ENCODE results near the gene TTC36. TPM values are rescaled to one million over a fixed set of nuclear protein-coding genes. Genes with fewer than 3 reads are reported as not detected.
A peak's percentile ranks its signal among the peaks of the same experiment; 100 is the strongest.

TTC36 gene
- total RNA-seq, 1 experiment from 2014 or later: 2.7 TPM

GRCh38 chr11:118526688-118527087 is 586 bp upstream of the TTC36 start:
- TF ChIP-seq EZH2phosphoT487 (IDR thresholded peaks at IDR 0.05; ENCODE audit: borderline replicate concordance, low read length) (no peak), CTCF (conservative IDR thresholded peaks at IDR 0.05; ENCODE audit: low read depth, low read length) (no peak), EZH2 (IDR thresholded peaks at IDR 0.05; ENCODE audit: low read length, unreplicated experiment) (no peak)
- no peak for DNase-seq
- Histone ChIP-seq H3K27ac (ENCODE audit: low read length) (no peak overlapping the region), H4K20me1 (ENCODE audit: low read length) (no peaks in the 10 kb centered on the region), H3K36me3 (ENCODE audit: low read depth, low read length) (peaks cover 14% of the 10 kb centered on the region), H2AFZ (ENCODE audit: low read length) (no peak overlapping the region), H3K9me3 (ENCODE audit: low read length) (no peaks in the 10 kb centered on the region), H3K27me3 (ENCODE audit: low read length) (no peaks in the 10 kb centered on the region), H3K4me3 (ENCODE audit: low read length) (no peak overlapping the region), H3K4me2 (ENCODE audit: low read length) (no peak overlapping the region), H3K4me1 (ENCODE audit: insufficient read depth, low read length) (peaks cover 13% of the 10 kb centered on the region), H3F3A (ENCODE audit: low read length, unreplicated experiment) (no peaks in the 10 kb centered on the region), H3K79me2 (ENCODE audit: low read length) (peaks cover 15% of the 10 kb centered on the region; the same call in 1 of the 2 replicates), H3K9ac (ENCODE audit: low read length) (no peak overlapping the region), H3K9me2 (replicated peaks; ENCODE audit: low read length) (no peaks in the 10 kb centered on the region)
- no TSS peak for BruUV-seq (replicated peaks)
- ATAC-seq: no peak
- ChIA-PET POLR2A (ENCODE audit: unreplicated experiment) (no interaction called here), CTCF (no interaction called here)
- intact Hi-C loops (cut with micrococcal nuclease): no loop called here

- no peaks in the 10 kb centered on the region for H3K9me2 ChIP-seq (replicated peaks; ENCODE audit: low read length)
- no peaks in the 10 kb centered on the region for H3K27me3 ChIP-seq (ENCODE audit: low read length)
- peaks cover 24% of the 10 kb centered on the region; the same call in 1 of the 2 replicates for H3K79me2 ChIP-seq (ENCODE audit: low read length)
- peaks cover 18% of the 10 kb centered on the region for H3K4me1 ChIP-seq (ENCODE audit: insufficient read depth, low read length)
- H3K4me2 ChIP-seq (ENCODE audit: low read length): no peak overlapping the region
- no peaks in the 10 kb centered on the region for H3F3A ChIP-seq (ENCODE audit: low read length, unreplicated experiment)
- ATAC-seq: no peak
- intact Hi-C loops (cut with micrococcal nuclease): no loop called here
- no peak overlapping the region for H3K27ac ChIP-seq (ENCODE audit: low read length)
- H3K36me3 ChIP-seq (ENCODE audit: low read depth, low read length): peaks cover 4% of the 10 kb centered on the region; the same call in 1 of the 2 replicates
- DNase-seq: no peak
- ChIA-PET CTCF (no interaction called here), POLR2A (ENCODE audit: unreplicated experiment) (interaction anchor here (0.6 kb wide), 1 partner anchor 103 kb away, joined by 3 read pairs; no protein-coding TSS in a partner anchor)
- H2AFZ ChIP-seq (ENCODE audit: low read length): no peak overlapping the region
- H3K4me3 ChIP-seq (ENCODE audit: low read length): no peak overlapping the region
- no peaks in the 10 kb centered on the region for H3K9me3 ChIP-seq (ENCODE audit: low read length)
- TF ChIP-seq EZH2 (IDR thresholded peaks at IDR 0.05; ENCODE audit: low read length, unreplicated experiment) (no peak), EZH2phosphoT487 (IDR thresholded peaks at IDR 0.05; ENCODE audit: borderline replicate concordance, low read length) (no peak), CTCF (conservative IDR thresholded peaks at IDR 0.05; ENCODE audit: low read depth, low read length) (no peak)
- H4K20me1 ChIP-seq (ENCODE audit: low read length): no peaks in the 10 kb centered on the region
- no TSS peak for BruUV-seq (replicated peaks)
- H3K9ac ChIP-seq (ENCODE audit: low read length): no peak overlapping the region
Measured at GRCh38 chr11:118528511-118528910, 1.2 kb downstream of the TTC36 start.

GRCh38 chr11:118529584-118530175 is 2.4 kb downstream of the TTC36 start:
- peaks cover 24% of the 10 kb centered on the region; the same call in 1 of the 2 replicates for H3K79me2 ChIP-seq (ENCODE audit: low read length)
- H3K27ac ChIP-seq (ENCODE audit: low read length): no peak overlapping the region
- BruUV-seq (replicated peaks): no TSS peak
- intact Hi-C loops (cut with micrococcal nuclease): no loop called here
- H3K4me2 ChIP-seq (ENCODE audit: low read length): peak overlapping the region; percentile 94
- peak overlapping the region; percentile 92; the same call in 1 of the 2 replicates for H2AFZ ChIP-seq (ENCODE audit: low read length)
- no peaks in the 10 kb centered on the region for H3K9me3 ChIP-seq (ENCODE audit: low read length)
- H4K20me1 ChIP-seq (ENCODE audit: low read length): no peaks in the 10 kb centered on the region
- POLR2A ChIA-PET (ENCODE audit: unreplicated experiment): interaction anchor here (0.5 kb wide), 1 partner anchor 21 kb away, joined by 6 read pairs; no protein-coding TSS in a partner anchor
- CTCF ChIA-PET: no interaction called here
- H3F3A ChIP-seq (ENCODE audit: low read length, unreplicated experiment): no peaks in the 10 kb centered on the region
- H3K9ac ChIP-seq (ENCODE audit: low read length): no peak overlapping the region; the same call in 1 of the 2 replicates
- TF ChIP-seq CTCF (conservative IDR thresholded peaks at IDR 0.05; ENCODE audit: low read depth, low read length) (no peak), EZH2phosphoT487 (IDR thresholded peaks at IDR 0.05; ENCODE audit: borderline replicate concordance, low read length) (no peak), EZH2 (IDR thresholded peaks at IDR 0.05; ENCODE audit: low read length, unreplicated experiment) (no peak)
- DNase-seq (no peak), ATAC-seq (no peak)
- H3K9me2 ChIP-seq (replicated peaks; ENCODE audit: low read length): no peaks in the 10 kb centered on the region
- H3K4me3 ChIP-seq (ENCODE audit: low read length): peak overlapping the region; percentile 93
- no peaks in the 10 kb centered on the region for H3K27me3 ChIP-seq (ENCODE audit: low read length)
- peaks cover 18% of the 10 kb centered on the region for H3K4me1 ChIP-seq (ENCODE audit: insufficient read depth, low read length)
- no peaks in the 10 kb centered on the region for H3K36me3 ChIP-seq (ENCODE audit: low read depth, low read length)
